Uterus (tissue), 2 donors: ENCODE results near the gene ART1.

ENCODE experiments used
- POLR2A ChIP-seq, 2 donors: fragments of 450-650 bp; IDR thresholded peaks; one replicate each; pipeline ENCODE4 v1.6.1; 2016; ENCODE audit warnings: antibody characterized with exemption in 2 of 2, mild to moderate bottlenecking in 1 of 2, moderate library complexity in 1 of 2
- TF ChIP-seq, protein P1 (sequence below), 4 experiments: fragments of 200-600 bp in 2 of 4; fragments of 450-650 bp in 2 of 4; sonication (generic) in 2 of 4; IDR thresholded peaks; one replicate each; pipeline ENCODE4 v1.5.1; 2016 to 2019; ENCODE audit warnings: antibody characterized with exemption in 4 of 4, mild to moderate bottlenecking in 2 of 4, moderate library complexity in 1 of 4

DNA sequence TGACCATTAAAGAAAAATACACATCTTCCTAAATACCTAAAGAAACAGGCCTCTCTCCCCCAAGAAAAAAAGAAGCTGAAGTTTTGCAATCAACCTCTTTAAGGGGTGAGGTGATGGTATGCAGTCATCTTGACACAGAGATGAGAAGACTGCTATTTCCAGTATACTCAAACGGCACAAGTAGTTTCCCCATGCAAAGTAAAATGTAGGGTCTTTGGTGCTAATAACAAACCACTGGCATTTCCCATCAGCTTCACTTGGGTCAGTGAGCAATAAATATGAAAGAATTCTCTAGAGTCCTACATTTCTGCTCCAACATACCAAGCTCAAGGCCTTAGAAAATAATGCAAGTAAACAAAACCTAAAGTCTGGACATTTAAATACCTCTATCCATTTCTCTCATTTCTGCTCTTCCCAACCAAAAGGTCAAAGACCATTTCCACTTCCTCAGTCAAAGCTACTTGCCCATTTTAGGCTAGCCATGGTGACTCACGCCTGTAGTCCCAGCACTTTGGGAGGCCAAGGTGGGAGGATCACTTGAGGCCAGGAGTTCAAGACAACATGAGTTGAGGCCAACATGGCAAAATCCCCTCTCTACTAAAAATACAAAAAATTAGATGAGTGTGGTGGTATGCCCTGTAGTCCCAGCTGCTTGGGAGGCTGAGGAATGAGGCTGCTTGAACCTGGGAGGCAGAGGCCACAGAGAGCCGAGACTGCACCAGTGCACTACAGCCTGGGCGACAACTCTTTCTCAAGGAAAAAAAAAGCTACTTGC is 65.7 kb downstream of the ART1 start:
- no peak for TF ChIP-seq POLR2A (IDR thresholded peaks at IDR 0.05)
- TF ChIP-seq, protein P1, sequence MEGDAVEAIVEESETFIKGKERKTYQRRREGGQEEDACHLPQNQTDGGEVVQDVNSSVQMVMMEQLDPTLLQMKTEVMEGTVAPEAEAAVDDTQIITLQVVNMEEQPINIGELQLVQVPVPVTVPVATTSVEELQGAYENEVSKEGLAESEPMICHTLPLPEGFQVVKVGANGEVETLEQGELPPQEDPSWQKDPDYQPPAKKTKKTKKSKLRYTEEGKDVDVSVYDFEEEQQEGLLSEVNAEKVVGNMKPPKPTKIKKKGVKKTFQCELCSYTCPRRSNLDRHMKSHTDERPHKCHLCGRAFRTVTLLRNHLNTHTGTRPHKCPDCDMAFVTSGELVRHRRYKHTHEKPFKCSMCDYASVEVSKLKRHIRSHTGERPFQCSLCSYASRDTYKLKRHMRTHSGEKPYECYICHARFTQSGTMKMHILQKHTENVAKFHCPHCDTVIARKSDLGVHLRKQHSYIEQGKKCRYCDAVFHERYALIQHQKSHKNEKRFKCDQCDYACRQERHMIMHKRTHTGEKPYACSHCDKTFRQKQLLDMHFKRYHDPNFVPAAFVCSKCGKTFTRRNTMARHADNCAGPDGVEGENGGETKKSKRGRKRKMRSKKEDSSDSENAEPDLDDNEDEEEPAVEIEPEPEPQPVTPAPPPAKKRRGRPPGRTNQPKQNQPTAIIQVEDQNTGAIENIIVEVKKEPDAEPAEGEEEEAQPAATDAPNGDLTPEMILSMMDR (IDR thresholded peaks at IDR 0.05), result no peak
